Activated B cell treated with CpG ODN at 0.5 μM for 24 hours (primary cell): ENCODE measurements around the gene SLC6A11. TPM values are rescaled to one million over a fixed set of nuclear protein-coding genes. Genes with fewer than 3 reads are reported as not detected.

Experiments used
- ATAC-seq: fragments of 200-7000 bp; cut with Tn5 transposase; one replicate; pipeline ENCODE4 v1.10.0; 2021; ENCODE audit warnings: low read depth, mild to moderate bottlenecking, moderate library complexity
- CTCF ChIA-PET: fragments of 350-600 bp; sonication (Branson Sonifier 250); formaldehyde crosslinking; loops from one replicate; lab custom pipeline; 2021; ENCODE audit warnings: antibody characterized with exemption; lab: Charles Lee
- POLR2A ChIA-PET: fragments of 350-600 bp; sonication (Branson Sonifier 250); formaldehyde crosslinking; loops from one replicate; lab custom pipeline; 2021; ENCODE audit warnings: antibody characterized with exemption; lab: Charles Lee
- DNase-seq: peaks from one replicate; pipeline ENCODE4 v3.0.0; 2022
- H3K27ac Mint-ChIP-seq: one replicate; pipeline ENCODE4 v1.8.0; 2020; ENCODE audit warnings: mixed read lengths
- H3K27me3 Mint-ChIP-seq: one replicate; pipeline ENCODE4 v1.8.0; 2021; ENCODE audit warnings: mixed read lengths
- H3K36me3 Mint-ChIP-seq: one replicate; pipeline ENCODE4 v1.8.0; 2021; ENCODE audit warnings: low read depth, mixed read lengths
- H3K4me1 Mint-ChIP-seq: one replicate; pipeline ENCODE4 v1.8.0; 2021; ENCODE audit warnings: mixed read lengths
- H3K4me3 Mint-ChIP-seq: one replicate; pipeline ENCODE4 v1.8.0; 2020; ENCODE audit warnings: mild to moderate bottlenecking, mixed read lengths
- H3K9me3 Mint-ChIP-seq: one replicate; pipeline ENCODE4 v1.8.0; 2020; ENCODE audit warnings: mixed read lengths
- CTCF ChIP-seq: fragments of 200-600 bp; IDR thresholded peaks from one replicate; pipeline ENCODE4 v1.8.0; 2022; ENCODE audit warnings: antibody characterized with exemption, mild to moderate bottlenecking
- intact Hi-C: fragments of 100-400 bp; cut with micrococcal nuclease; formaldehyde crosslinking; loops from one replicate; pipeline ENCODE4 v1.15.1; 2024
- total RNA-seq: library from RNA; stranded (reverse); gene quantifications from 2 replicates; pipeline ENCODE4 v1.2.3, GENCODE V29; 2022

SLC6A11 gene
- total RNA-seq, 1 donor from 2014 or later, result not detected

GRCh38 chr3:10932596-10932995 is 116.6 kb downstream of the SLC6A11 start:
- CTCF ChIA-PET, result no interaction called here
- Mint-ChIP-seq H3K27ac (no peak overlapping the region), H3K36me3 (no peaks in the 10 kb centered on the region), H3K9me3 (no peaks in the 10 kb centered on the region), H3K27me3 (peaks cover under 1% of the 10 kb centered on the region), H3K4me1 (no peaks in the 10 kb centered on the region), H3K4me3 (no peak overlapping the region)
- DNase-seq (no peak), ATAC-seq (no peak)
- no peak for TF ChIP-seq CTCF
- POLR2A ChIA-PET, result no interaction called here
- intact Hi-C loops, result no loop called here

- intact Hi-C loops, result no loop called here
- no peak for TF ChIP-seq CTCF
- DNase-seq, result no peak
- Mint-ChIP-seq H3K36me3 (no peaks in the 10 kb centered on the region), H3K9me3 (no peaks in the 10 kb centered on the region), H3K27ac (no peak overlapping the region), H3K4me3 (no peak overlapping the region), H3K4me1 (no peaks in the 10 kb centered on the region), H3K27me3 (peaks cover 3% of the 10 kb centered on the region)
- POLR2A ChIA-PET, result no interaction called here
- ATAC-seq, result no peak
- CTCF ChIA-PET, result no interaction called here
Measured at GRCh38 chr3:10933021-10933420, 117.0 kb downstream of the SLC6A11 start.

GRCh38 chr3:10933470-10933804 is 117.4 kb downstream of the SLC6A11 start:
- intact Hi-C loops, result no loop called here
- CTCF ChIA-PET, result no interaction called here
- TF ChIP-seq CTCF, result no peak
- Mint-ChIP-seq H3K36me3 (no peaks in the 10 kb centered on the region), H3K27me3 (peaks cover 6% of the 10 kb centered on the region), H3K27ac (no peak overlapping the region), H3K9me3 (no peaks in the 10 kb centered on the region), H3K4me1 (no peaks in the 10 kb centered on the region), H3K4me3 (no peak overlapping the region)
- DNase-seq (no peak), ATAC-seq (no peak)
- POLR2A ChIA-PET, result no interaction called here

GRCh38 chr3:10933805-10934481 is 117.9 kb downstream of the SLC6A11 start:
- intact Hi-C loops, result no loop called here
- no peak for TF ChIP-seq CTCF
- CTCF ChIA-PET, result no interaction called here
- POLR2A ChIA-PET, result no interaction called here
- Mint-ChIP-seq H3K27me3 (peaks cover 7% of the 10 kb centered on the region), H3K27ac (no peak overlapping the region), H3K9me3 (no peaks in the 10 kb centered on the region), H3K4me1 (no peaks in the 10 kb centered on the region), H3K36me3 (no peaks in the 10 kb centered on the region), H3K4me3 (no peak overlapping the region)
- no peak for ATAC-seq
- no peak for DNase-seq

- H3K9me3 Mint-ChIP-seq, result no peaks in the 10 kb centered on the region
- H3K27ac Mint-ChIP-seq, result no peak overlapping the region
- peaks cover 7% of the 10 kb centered on the region for H3K27me3 Mint-ChIP-seq
- H3K36me3 Mint-ChIP-seq, result no peaks in the 10 kb centered on the region
- no peak for TF ChIP-seq CTCF
- no peaks in the 10 kb centered on the region for H3K4me1 Mint-ChIP-seq
- no peak overlapping the region for H3K4me3 Mint-ChIP-seq
- ChIA-PET POLR2A (no interaction called here), CTCF (no interaction called here)
- no peak for ATAC-seq
- DNase-seq, result no peak
- intact Hi-C loops, result no loop called here
Measured at GRCh38 chr3:10935028-10935427, 119.0 kb downstream of the SLC6A11 start.
